Peyer's patch (tissue), 4 donors: ENCODE data around the gene USP34.

Experiments
- POLR2A ChIP-seq, 2 donors: fragments of 450-650 bp; IDR thresholded peaks; one replicate each; pipeline ENCODE4 v1.5.1; 2017; ENCODE audit warnings: antibody characterized with exemption in 2 of 2, mild to moderate bottlenecking in 2 of 2, moderate library complexity in 2 of 2
- TF ChIP-seq, protein P1 (sequence below), 6 experiments: fragments of 450-650 bp in 4 of 6; fragments of 200-600 bp in 2 of 6; sonication (generic) in 1 of 6; IDR thresholded peaks; one replicate each; pipeline ENCODE4 v1.5.1; 2017 to 2019; ENCODE audit warnings: antibody characterized with exemption in 6 of 6, mild to moderate bottlenecking in 3 of 6, moderate library complexity in 1 of 6

- TF ChIP-seq, protein P1, sequence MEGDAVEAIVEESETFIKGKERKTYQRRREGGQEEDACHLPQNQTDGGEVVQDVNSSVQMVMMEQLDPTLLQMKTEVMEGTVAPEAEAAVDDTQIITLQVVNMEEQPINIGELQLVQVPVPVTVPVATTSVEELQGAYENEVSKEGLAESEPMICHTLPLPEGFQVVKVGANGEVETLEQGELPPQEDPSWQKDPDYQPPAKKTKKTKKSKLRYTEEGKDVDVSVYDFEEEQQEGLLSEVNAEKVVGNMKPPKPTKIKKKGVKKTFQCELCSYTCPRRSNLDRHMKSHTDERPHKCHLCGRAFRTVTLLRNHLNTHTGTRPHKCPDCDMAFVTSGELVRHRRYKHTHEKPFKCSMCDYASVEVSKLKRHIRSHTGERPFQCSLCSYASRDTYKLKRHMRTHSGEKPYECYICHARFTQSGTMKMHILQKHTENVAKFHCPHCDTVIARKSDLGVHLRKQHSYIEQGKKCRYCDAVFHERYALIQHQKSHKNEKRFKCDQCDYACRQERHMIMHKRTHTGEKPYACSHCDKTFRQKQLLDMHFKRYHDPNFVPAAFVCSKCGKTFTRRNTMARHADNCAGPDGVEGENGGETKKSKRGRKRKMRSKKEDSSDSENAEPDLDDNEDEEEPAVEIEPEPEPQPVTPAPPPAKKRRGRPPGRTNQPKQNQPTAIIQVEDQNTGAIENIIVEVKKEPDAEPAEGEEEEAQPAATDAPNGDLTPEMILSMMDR (IDR thresholded peaks at IDR 0.05), result no peak
- no peak for TF ChIP-seq POLR2A (IDR thresholded peaks at IDR 0.05)
Measured at GRCh38 chr2:61334466-61334865, 136.4 kb downstream of the USP34 start.
